Neural progenitor cell (in vitro differentiated cells): Measurements from ENCODE around the gene QSOX1. TPM values are rescaled to one million over a fixed set of nuclear protein-coding genes. Genes with fewer than 3 reads are reported as not detected.

Source experiments
- DNase-seq: peaks from one replicate; pipeline ENCODE4 v3.0.0-alpha.2; 2016; ENCODE audit warnings: low spot score
- H2AFZ ChIP-seq: fragments of 200-600 bp; sonication (generic); replicated peaks from 2 replicates; pipeline ENCODE4 v1.6.1; 2016; ENCODE audit warnings: antibody characterized with exemption
- H3F3A ChIP-seq: fragments of 200-600 bp; sonication (generic); 2 replicates; pipeline ENCODE4 v1.6.1; 2016; ENCODE audit warnings: antibody characterized with exemption, low read depth
- H3K27ac ChIP-seq: fragments of 200-600 bp; sonication (generic); 2 replicates; pipeline ENCODE4 v1.5.1; 2016; ENCODE audit warnings: mild to moderate bottlenecking
- H3K27me3 ChIP-seq: fragments of 200-600 bp; sonication (generic); 2 replicates; pipeline ENCODE4 v1.6.1; 2016; ENCODE audit warnings: mild to moderate bottlenecking, moderate library complexity
- H3K36me3 ChIP-seq: fragments of 200-600 bp; sonication (generic); 2 replicates; pipeline ENCODE4 v1.5.1; 2016
- H3K4me1 ChIP-seq: fragments of 200-600 bp; sonication (generic); 2 replicates; pipeline ENCODE4 v1.6.1; 2016; ENCODE audit warnings: mixed run types
- H3K4me2 ChIP-seq: fragments of 200-600 bp; sonication (generic); 2 replicates; pipeline ENCODE4 v1.6.1; 2016
- H3K4me3 ChIP-seq: fragments of 200-600 bp; sonication (generic); 2 replicates; pipeline ENCODE4 v1.5.1; 2016
- H3K79me2 ChIP-seq: fragments of 200-600 bp; sonication (generic); 2 replicates; pipeline ENCODE4 v1.6.1; 2016; ENCODE audit warnings: low read depth
- H3K9ac ChIP-seq: fragments of 200-600 bp; sonication (generic); 2 replicates; pipeline ENCODE4 v1.6.1; 2016
- H3K9me3 ChIP-seq: fragments of 200-600 bp; sonication (generic); 2 replicates; pipeline ENCODE4 v1.5.1; 2016; ENCODE audit warnings: low read depth
- H4K20me1 ChIP-seq: fragments of 200-600 bp; sonication (generic); 2 replicates; pipeline ENCODE4 v1.6.1; 2016; ENCODE audit warnings: low read depth
- H3K27ac Mint-ChIP-seq: 3 replicates; pipeline ENCODE4 v1.8.0; 2021; ENCODE audit warnings: mixed read lengths
- H3K27me3 Mint-ChIP-seq: 2 replicates; pipeline ENCODE4 v1.8.0; 2022; ENCODE audit warnings: low read depth, mild to moderate bottlenecking, inconsistent platforms, moderate library complexity, mixed read lengths; ENCODE audit not compliant: insufficient read depth
- H3K36me3 Mint-ChIP-seq: 3 replicates; pipeline ENCODE4 v1.8.0; 2021; ENCODE audit warnings: mixed read lengths
- H3K4me1 Mint-ChIP-seq: 3 replicates; pipeline ENCODE4 v1.8.0; 2021; ENCODE audit warnings: mixed read lengths
- H3K4me3 Mint-ChIP-seq: 3 replicates; pipeline ENCODE4 v1.8.0; 2021; ENCODE audit warnings: mild to moderate bottlenecking, moderate library complexity, mixed read lengths
- H3K9me3 Mint-ChIP-seq: 3 replicates; pipeline ENCODE4 v1.8.0; 2020; ENCODE audit warnings: mixed read lengths
- CTCF ChIP-seq: fragments of 200-600 bp; sonication (generic); IDR thresholded peaks from 2 replicates; pipeline ENCODE4 v1.5.1; 2017; ENCODE audit warnings: antibody characterized with exemption, mild to moderate bottlenecking
- EZH2 ChIP-seq: fragments of 200-600 bp; sonication (generic); IDR thresholded peaks from 2 replicates; pipeline ENCODE4 v1.6.1; 2017; ENCODE audit warnings: antibody characterized with exemption, mild to moderate bottlenecking, moderate library complexity
- EZH2phosphoT487 ChIP-seq: fragments of 200-600 bp; sonication (generic); IDR thresholded peaks from 2 replicates; pipeline ENCODE4 v1.6.1; 2017; ENCODE audit warnings: antibody characterized with exemption
- total RNA-seq: library from RNA; depleted of rRNA; stranded (reverse); fragments of >200 nt; gene quantifications from 2 replicates; pipeline ENCODE4 v1.2.3, GENCODE V29; 2015; ENCODE audit warnings: low replicate concordance

The QSOX1 gene
- total RNA-seq, 1 donor from 2014 or later: 13.6 TPM

- Histone ChIP-seq H3K36me3 (no peaks in the 10 kb centered on the region), H3K4me3 (no peak overlapping the region), H3K4me1 (peaks cover 9% of the 10 kb centered on the region), H4K20me1 (peaks cover 6% of the 10 kb centered on the region), H3K27me3 (peaks cover 49% of the 10 kb centered on the region), H3K9ac (no peak overlapping the region), H3K4me2 (no peak overlapping the region), H3K9me3 (no peaks in the 10 kb centered on the region), H3K27ac (no peak overlapping the region), H2AFZ (no peak overlapping the region), H3F3A (no peaks in the 10 kb centered on the region), H3K79me2 (peaks cover 18% of the 10 kb centered on the region)
- DNase-seq: no peak
- Mint-ChIP-seq H3K4me1 (peaks cover 12% of the 10 kb centered on the region), H3K36me3 (no peaks in the 10 kb centered on the region), H3K27ac (no peak overlapping the region), H3K4me3 (no peak overlapping the region), H3K9me3 (no peaks in the 10 kb centered on the region), H3K27me3 (peaks cover 18% of the 10 kb centered on the region)
- TF ChIP-seq EZH2phosphoT487 (no peak), CTCF (no peak), EZH2 (no peak)
Measured at GRCh38 chr1:180152588-180152987, 2.1 kb upstream of the QSOX1 start.

- peak overlapping the region; percentile 95 for H3K4me3 Mint-ChIP-seq
- no peaks in the 10 kb centered on the region for H3F3A ChIP-seq
- no peak overlapping the region for H3K4me3 ChIP-seq
- H3K27ac ChIP-seq: no peak overlapping the region
- no peaks in the 10 kb centered on the region for H3K36me3 ChIP-seq
- H3K27ac Mint-ChIP-seq: no peak overlapping the region
- no peak overlapping the region for H3K9ac ChIP-seq
- no peak overlapping the region for H2AFZ ChIP-seq
- peaks cover 49% of the 10 kb centered on the region for H3K27me3 ChIP-seq
- TF ChIP-seq EZH2phosphoT487 (no peak), CTCF (no peak), EZH2 (no peak)
- no peak overlapping the region for H3K4me2 ChIP-seq
- no peaks in the 10 kb centered on the region for H3K9me3 ChIP-seq
- peaks cover 12% of the 10 kb centered on the region for H3K4me1 Mint-ChIP-seq
- H3K4me1 ChIP-seq: peaks cover 9% of the 10 kb centered on the region
- H4K20me1 ChIP-seq: peaks cover 6% of the 10 kb centered on the region
- peaks cover 20% of the 10 kb centered on the region for H3K27me3 Mint-ChIP-seq
- DNase-seq: no peak
- peaks cover 1% of the 10 kb centered on the region for H3K36me3 Mint-ChIP-seq
- H3K9me3 Mint-ChIP-seq: no peaks in the 10 kb centered on the region
- peaks cover 18% of the 10 kb centered on the region for H3K79me2 ChIP-seq
Measured at GRCh38 chr1:180153032-180153431, 1.6 kb upstream of the QSOX1 start.

- Histone ChIP-seq H3K4me2 (peak overlapping the region; percentile 90), H2AFZ (peak overlapping the region; percentile 98), H3K9me3 (no peaks in the 10 kb centered on the region), H3K27me3 (peaks cover 49% of the 10 kb centered on the region), H3K9ac (peak overlapping the region; percentile 33), H3K4me1 (peaks cover 9% of the 10 kb centered on the region), H3K27ac (no peak overlapping the region), H3K79me2 (peaks cover 18% of the 10 kb centered on the region), H3F3A (no peaks in the 10 kb centered on the region), H3K36me3 (no peaks in the 10 kb centered on the region), H4K20me1 (peaks cover 6% of the 10 kb centered on the region), H3K4me3 (peak overlapping the region; percentile 87)
- Mint-ChIP-seq H3K9me3 (no peaks in the 10 kb centered on the region), H3K27me3 (peaks cover 17% of the 10 kb centered on the region), H3K4me3 (peak overlapping the region; percentile 95), H3K4me1 (peaks cover 12% of the 10 kb centered on the region), H3K36me3 (peaks cover 2% of the 10 kb centered on the region), H3K27ac (peak overlapping the region; percentile 91)
- TF ChIP-seq EZH2phosphoT487 (no peak), EZH2 (no peak), CTCF (no peak)
- DNase-seq: peak; percentile 7
Measured at GRCh38 chr1:180154003-180154324, 705 bp upstream of the QSOX1 start.
